HG02973 (cell line): ENCODE results near the gene EGFLAM.
"Not testable (repeated sequence)": the region's sequence is repeated elsewhere in the genome, so short reads cannot be mapped to it uniquely, and the experiment has no call there.

ENCODE experiments used
- ATAC-seq: cut with Tn5 transposase; IDR thresholded peaks from one replicate; pipeline ENCODE4 v1.9.1; 2021; ENCODE audit warnings: moderate library complexity; ENCODE audit not compliant: unreplicated experiment

The EGFLAM gene

DNA sequence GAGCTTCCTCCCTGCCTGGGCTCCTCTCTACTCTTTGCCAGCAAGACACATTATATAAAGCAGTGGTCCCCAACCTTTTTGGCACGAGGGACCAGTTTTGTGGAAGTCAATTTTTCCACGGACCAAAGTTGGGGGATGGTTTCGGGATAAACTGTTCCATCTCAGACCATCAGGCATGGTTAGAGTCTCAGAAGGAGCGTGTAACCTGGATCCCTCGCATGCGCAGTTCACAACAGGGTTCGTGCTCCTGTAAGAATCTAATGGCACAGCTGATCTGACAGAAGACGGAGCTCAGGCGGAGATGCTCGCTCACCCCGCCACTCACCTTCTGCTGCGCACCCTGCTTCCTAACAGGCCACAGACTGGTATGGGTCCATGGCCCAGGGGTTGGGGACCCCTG lies 155.3 kb downstream of the EGFLAM start:
- ATAC-seq, result no peak

DNA sequence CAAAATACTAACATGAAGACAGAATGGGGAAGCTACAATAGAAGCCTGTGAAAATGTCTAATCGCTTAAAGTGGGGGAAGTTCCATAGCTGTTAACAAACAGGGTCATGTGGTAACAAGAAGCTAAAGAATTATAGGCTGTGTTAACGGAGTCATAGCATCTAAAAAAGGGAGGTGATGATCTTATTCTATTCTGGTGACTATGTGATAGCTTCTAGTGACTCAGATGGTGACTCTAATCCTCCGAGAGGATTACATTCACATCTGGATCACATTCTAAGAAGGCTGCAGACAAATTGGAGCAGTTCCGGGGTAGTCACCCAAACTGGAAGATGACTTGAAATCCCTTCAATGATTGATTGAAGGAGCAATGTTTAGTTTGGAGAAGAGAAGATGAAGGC lies 156.0 kb downstream of the EGFLAM start:
- no peak for ATAC-seq

DNA sequence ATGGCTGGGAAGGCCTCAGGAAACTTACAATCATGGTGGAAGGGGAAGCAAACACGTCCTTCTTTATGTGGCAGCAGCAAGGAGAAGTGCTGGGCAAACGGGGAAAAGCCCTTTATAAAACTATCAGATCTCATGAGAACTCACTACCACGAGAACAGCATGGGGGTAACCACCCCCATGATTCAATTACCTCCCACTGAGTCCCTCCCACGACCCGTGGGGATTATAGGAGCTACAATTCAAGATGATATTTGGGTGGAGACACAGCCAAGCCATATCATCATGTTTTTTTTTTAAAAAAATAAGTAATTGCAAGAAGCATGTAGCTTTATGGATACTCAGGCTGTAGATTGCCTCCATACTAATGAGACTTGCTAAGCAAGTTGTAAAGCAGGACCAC lies 157.4 kb downstream of the EGFLAM start:
- not testable (repeated sequence) for ATAC-seq

DNA sequence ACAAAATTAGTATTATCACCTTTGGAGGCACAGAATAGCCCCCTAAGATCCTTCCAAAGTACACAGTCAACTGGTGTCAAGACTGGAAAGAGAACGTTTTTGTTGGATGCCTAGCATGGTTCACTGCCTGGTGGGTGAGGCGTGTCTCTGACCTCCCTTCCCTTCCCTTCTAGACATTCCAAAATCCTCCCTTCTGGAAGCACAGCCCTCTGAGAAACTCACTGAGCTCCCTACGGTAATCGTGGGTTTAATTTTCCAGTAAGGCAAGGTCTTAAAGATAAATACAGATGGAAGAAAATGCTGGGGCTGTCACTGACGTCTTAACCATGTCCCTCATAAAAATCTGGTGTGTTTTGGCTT lies 159.3 kb downstream of the EGFLAM start:
- ATAC-seq, result no peak

GRCh38 chr5:38420246-38420645 lies 161.9 kb downstream of the EGFLAM start:
- ATAC-seq, result no peak

DNA sequence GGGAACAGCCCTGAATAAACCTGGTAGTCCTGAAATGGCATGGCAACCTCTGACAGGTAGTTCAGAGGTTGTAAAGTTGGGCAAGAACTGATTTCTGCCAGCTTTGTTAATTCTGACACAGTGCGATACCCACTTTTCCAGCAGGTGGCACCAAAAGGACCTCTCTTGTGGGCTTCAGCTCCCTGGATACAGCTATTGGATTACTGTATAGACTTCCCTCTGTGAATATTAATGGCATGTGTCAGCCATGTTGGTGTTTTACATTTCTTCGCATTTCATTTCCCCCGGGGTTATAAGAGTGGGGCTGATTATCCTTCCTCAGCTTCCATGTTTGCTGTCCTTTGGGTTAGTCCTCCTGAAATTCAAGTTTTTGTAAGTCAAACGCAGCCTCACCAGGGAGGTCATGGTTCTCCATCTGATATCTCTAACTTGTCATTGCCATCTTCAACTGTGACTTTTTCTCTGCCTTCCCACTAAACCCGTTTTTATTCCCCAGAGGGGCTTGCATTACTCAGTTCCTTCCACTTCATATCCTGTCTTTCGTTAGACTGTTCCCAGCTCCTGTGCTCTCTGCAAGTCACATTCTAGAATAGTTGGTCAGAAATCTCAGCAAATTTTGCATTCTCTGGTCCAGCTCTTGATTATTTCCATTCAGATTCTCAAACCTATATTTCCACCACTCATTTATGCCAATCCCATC lies 162.5 kb downstream of the EGFLAM start:
- no peak for ATAC-seq

DNA sequence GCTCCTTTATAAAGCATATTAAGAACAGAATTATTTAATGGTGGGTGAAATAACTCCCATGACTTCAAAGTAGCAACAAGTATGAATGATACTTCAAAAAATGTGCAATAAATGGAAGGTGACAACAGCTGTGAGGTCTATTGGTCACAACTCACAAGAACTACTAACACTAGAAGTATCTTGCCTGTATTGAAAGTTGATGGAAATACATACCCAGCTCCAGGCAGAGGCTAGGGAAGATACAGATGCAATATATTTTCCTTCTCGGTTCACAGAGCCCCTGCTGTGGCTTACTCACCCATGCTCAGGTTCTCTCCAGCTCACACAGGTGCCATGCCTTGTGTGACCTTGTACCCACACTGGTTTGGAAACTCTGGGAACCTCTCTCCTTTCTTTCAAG lies 164.3 kb downstream of the EGFLAM start:
- ATAC-seq, result no peak

GRCh38 chr5:38423276-38424147 lies 165.2 kb downstream of the EGFLAM start:
- ATAC-seq, result no peak

DNA sequence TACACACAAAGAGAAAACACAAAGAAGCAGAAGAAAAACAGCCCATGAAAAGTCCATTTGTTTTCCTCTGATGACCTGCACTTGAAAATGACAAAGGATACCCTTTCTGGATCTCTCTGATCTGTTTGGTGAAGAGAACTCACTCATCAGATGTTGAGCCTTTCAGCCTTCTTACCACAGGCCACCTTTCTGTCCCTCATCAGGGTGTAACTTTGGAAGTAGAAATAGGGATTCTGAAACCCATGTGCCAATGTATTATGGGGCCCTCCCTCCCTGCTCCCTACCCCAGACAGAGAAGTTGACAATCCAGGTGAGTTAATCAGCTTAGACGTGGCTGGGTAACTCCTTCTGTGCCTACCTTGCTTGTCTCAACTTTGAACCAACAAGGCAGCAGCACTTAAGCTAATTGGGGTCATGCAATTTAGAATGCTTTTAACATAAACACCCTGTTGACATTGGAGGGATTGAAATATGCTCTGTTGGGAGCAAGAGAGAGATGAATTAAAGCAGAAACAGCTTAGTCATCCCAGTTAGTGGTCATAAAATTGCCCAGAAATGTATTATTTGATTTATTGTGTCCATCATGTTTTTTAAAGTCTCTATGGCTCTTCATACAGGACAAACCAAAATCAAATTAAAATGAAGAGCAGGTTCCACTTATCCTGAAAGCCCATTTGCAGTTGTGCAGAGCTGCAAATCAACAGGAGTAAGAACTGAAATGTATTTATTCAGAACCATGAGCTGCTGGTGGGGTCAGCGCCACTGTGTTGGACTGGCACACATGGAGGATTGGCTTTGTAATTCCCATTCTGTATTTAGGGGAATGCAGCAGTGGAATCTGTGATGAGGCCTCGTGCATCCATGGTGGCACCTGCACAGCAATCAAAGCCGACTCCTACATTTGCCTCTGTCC lies 166.0 kb downstream of the EGFLAM start:
- ATAC-seq, result no peak

- no peak for ATAC-seq
Measured at GRCh38 chr5:38426490-38426889, 168.1 kb downstream of the EGFLAM start.

GRCh38 chr5:38426986-38427950 lies 168.9 kb downstream of the EGFLAM start:
- ATAC-seq, result no peak

- no peak for ATAC-seq
Measured at GRCh38 chr5:38431242-38431853, 173.0 kb downstream of the EGFLAM start.

DNA sequence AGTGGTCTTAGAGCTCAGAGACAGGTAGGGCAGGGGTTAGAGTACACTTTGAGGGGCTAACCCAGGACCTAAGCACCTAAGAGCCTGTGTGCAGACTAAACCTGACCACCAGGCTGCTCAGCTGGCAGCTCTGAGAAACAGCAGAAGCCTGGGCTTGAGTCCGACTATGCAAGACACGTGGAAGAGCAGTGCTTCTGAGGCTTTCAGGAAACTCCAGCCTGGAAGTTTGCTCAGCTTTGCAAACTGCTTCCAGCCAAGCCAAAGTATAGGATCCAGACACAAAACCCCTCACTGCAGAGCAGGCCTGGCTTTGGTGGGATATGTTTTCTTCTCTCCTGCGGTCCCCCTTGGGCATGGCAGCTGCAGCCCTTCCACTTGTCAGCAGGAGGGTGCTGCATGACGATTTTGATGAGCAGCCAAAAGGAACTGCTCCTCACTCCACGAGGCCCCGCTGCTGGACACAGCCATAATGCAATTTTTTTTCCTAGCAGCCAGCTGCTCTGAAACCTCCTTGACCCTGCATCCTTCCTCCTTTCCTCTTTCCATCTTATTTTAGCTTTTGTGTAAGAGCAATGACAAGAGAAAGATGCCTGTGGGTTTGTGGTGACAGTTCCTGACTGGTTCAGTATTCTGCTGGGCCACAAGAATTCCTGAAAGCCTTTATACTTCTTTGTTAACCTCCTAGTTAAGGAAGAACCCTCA lies 175.0 kb downstream of the EGFLAM start:
- no peak for ATAC-seq

GRCh38 chr5:38434966-38435705 lies 176.8 kb downstream of the EGFLAM start:
- ATAC-seq, result no peak

- no peak for ATAC-seq
Measured at GRCh38 chr5:38438757-38439156, 180.4 kb downstream of the EGFLAM start.

DNA sequence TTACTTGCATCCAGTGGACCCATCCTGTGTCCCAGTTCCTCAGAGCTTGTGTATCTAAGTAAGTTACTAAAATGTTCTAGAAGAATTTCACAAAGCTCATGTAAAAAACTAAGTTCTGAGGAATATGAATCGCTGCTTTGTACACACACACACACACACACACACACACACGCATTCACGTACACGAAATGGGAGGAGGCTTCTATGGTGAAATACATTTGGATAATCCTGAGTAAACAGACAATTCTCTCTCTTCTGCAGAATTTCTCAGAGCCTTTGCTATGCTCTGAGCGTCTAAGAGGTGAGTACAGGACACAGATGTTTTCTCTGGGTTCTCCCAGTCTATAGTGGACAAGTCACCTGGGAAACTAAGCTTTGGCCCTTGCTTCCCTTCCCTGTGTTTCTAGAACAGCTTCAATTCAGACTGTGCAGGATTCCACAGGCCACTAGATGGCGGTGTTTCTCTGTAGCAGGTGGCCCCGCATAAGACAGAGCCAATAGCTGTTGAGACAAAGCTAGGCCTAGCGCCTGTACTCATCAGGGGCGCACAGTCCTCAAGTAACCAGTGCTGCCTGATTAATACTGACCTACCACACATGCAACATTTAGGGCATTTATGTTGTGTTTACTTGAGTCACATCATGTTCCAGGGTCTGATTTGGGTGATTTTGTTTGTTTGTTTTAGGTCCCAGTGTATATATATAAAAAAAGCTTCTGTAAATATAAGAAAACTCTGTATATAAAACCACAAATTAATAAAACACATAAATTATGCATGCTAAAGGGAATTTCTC lies 183.3 kb downstream of the EGFLAM start:
- ATAC-seq, result peak; percentile 95

- no peak for ATAC-seq
Measured at GRCh38 chr5:38442247-38442573, 183.9 kb downstream of the EGFLAM start.

DNA sequence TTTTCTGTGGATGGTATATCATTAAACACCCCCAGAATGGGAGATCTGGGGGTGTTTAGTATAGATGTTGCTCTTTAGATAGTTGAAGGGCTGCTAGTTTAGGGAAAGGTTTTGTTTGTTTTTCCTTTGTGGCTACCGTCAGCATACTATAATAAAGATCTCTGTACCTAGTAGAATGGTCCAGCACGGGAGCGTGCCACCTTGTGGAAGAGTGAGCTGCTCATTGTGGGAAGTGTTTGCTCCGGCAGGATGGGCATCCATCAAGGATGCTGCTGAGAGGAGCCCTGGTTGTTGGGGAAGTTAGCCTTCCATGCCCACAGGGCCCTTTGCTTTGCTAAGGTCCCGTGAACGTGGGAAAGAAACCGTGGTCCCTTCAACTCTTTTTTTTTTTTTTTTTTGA lies 185.0 kb downstream of the EGFLAM start:
- ATAC-seq, result no peak
